ENCODE measurements around the gene CEP120. TPM values are rescaled to one million over a fixed set of nuclear protein-coding genes. Genes with fewer than 3 reads are reported as not detected.

CEP120 gene
- total RNA-seq (2012; rRNA removed) (16.4 and 46.1 TPM in 2 replicates), polyA plus RNA-seq (2012; rRNA removed) (6.0 and 6.7 TPM in 2 replicates), Bru-seq, nascent RNA (percentile 68 among the genes with signal in this experiment), BruChase-seq, experiment 1, labeled RNA remaining after a 6-hour chase (percentile 59 among the genes with signal in this experiment), BruChase-seq, experiment 2, labeled RNA remaining after a 2-hour chase (percentile 69 among the genes with signal in this experiment)
- 2.3 and 2.6 TPM in 2 replicates for polyA plus RNA-seq (2012; cell fraction: cytosol; rRNA removed)
- 3.8 and 13.6 TPM in 2 replicates for polyA plus RNA-seq (2012; cell fraction: nucleus; rRNA removed; ENCODE audit: low replicate concordance)
- long read RNA-seq, full-length matches to known transcripts = 27 of 42 reads
- long read RNA-seq, partial matches to known transcripts = 7 of 42 reads
- long read RNA-seq, other reads (novel, unspliced or antisense) = 8 of 42 reads

DNA sequence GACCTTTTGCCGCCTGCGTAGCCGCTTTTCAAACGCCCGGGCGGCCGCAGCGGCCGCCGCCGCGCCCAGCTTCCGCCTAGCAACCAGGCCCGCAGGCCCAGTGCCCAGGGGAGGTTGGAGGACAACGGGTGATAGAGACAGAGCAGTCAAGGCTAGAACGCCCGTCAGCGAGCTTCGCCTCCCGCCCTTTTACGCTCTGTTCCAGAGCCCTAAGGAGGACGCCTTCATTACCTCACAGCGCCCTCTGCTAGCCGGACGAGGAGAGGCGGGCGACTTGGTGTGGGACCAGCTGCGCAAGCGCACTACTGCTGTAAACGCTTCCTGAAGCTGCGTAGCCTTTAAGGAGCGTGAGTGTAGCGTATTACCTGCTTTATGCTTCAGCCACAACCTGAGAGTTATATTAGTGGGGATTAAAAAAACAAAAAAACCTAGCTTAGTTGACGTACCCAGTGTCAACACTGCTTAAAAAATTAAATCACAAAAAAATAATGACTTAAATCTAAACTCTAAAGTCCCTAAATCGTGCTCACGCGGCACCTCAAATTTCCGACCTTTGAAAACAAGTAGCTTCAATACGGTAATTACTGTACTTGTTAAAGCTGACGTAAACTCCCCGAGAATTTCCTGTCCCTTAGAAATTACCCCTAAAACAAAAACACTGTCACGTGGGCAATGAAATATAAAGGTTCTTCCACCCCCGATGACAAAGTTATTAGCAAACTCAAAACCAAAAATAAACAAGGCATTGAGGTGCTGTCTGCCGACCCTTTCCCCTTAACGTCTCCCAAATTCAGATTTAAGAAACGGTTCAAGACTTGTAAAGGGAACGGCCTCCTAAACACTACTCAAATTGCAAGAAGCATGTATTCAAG, at the start of gene CEP120:
Gene CEP120, minus strand, starts transcription at position 126 of the 872 bp plus-strand sequence. CDS start 405 bp downstream, outside the sequence.
- H2BK20ac ChIP-seq (ENCODE audit: low read depth, low read length) = peak within 1 kb of the TSS; percentile 14
- peak within 1 kb of the TSS; percentile 75 for H3K23ac ChIP-seq (ENCODE audit: low read depth, low read length)
- H3K56ac ChIP-seq (ENCODE audit: extremely low read depth, insufficient read depth, low read length) = peak within 1 kb of the TSS; percentile 47
- in situ Hi-C loops (cut with MboI; ENCODE audit: low sequenced_read_pairs) = no loop called here
- peak within 1 kb of the TSS; percentile 58 to 78 for H4K8ac ChIP-seq (ENCODE audit: low read depth in 2 of 2, low read length in 2 of 2)
- peak within 1 kb of the TSS; percentile 82; the same call in 1 of the 2 replicates for H3K18ac ChIP-seq (ENCODE audit: low read depth, low read length)
- H3K4me3 ChIP-seq (ENCODE audit: insufficient read depth, low read depth, low read length) = peak within 1 kb of the TSS; percentile 87
- ATAC-seq (ENCODE audit: low read depth) (peak; percentile 99), DNase-seq (peak; percentile 99)
- peak within 1 kb of the TSS; percentile 66 for H2AK9ac ChIP-seq (replicated peaks; ENCODE audit: low read depth, low read length, poor library complexity)
- H3K9ac ChIP-seq (ENCODE audit: low read depth, low read length) = peak within 1 kb of the TSS; percentile 63
- POLR2A ChIA-PET (ENCODE audit: unreplicated experiment) = interaction anchor here (0.5 to 0.6 kb wide), 3 partner anchors 13 to 578 kb away, joined by 3 to 5 read pairs (median 3); partner anchors contain the start of gene SNX24
- CTCF ChIA-PET = interaction anchor here (0.6 to 1.9 kb wide), 13 partner anchors 9 to 504 kb away, joined by 3 to 13 read pairs (median 4); partner anchors contain the start of gene CSNK1G3
- H3K4ac ChIP-seq (ENCODE audit: low read depth, low read length) = peak within 1 kb of the TSS; percentile 65
- H3K14ac ChIP-seq (replicated peaks; ENCODE audit: low read depth, low read length) = peak within 1 kb of the TSS; percentile 64
- H4K20me1 ChIP-seq (ENCODE audit: insufficient read depth, low read length) = no peaks in the 10 kb centered on the region
- no peaks in the 10 kb centered on the region; the same call in 1 of the 2 replicates for H3K4me1 ChIP-seq (ENCODE audit: control insufficient read depth, insufficient read depth, low read length)
- dilution Hi-C loops (cut with HindIII; ENCODE audit: low sequenced_read_pairs, unreplicated experiment) = no loop called here
- peak within 1 kb of the TSS; percentile 98 for H3K4me2 ChIP-seq (ENCODE audit: low read depth, low read length)
- no peaks in the 10 kb centered on the region for H3K9me1 ChIP-seq (ENCODE audit: insufficient read depth, low read length)
- H3K79me1 ChIP-seq (ENCODE audit: low read depth in 1 of 2, low read length in 2 of 2) = peaks cover 18 to 30% of the 10 kb centered on the region in 2 experiments
- H4K5ac ChIP-seq (ENCODE audit: low read depth, low read length) = peak within 1 kb of the TSS; percentile 80
- no peak within 1 kb of the TSS for H2AK5ac ChIP-seq (ENCODE audit: low read depth, low read length)
- WGBS, 2 experiments (ENCODE audit: extremely low coverage in 2 of 2, insufficient read length in 1 of 2) = 0% methylated on average over 1 of the region's 47 CpGs; no CpG with 5 or more reads in 1 of the 2 experiments
- H3K27me3 ChIP-seq (ENCODE audit: control insufficient read depth, insufficient read depth, low read length) = no peaks in the 10 kb centered on the region
- peak within 1 kb of the TSS; percentile 9 for H2BK120ac ChIP-seq (ENCODE audit: low read depth, low read length)
- peak within 1 kb of the TSS; percentile 61 for H2BK5ac ChIP-seq (ENCODE audit: low read depth, low read length, poor library complexity, severe bottlenecking)
- no TSS peak for BruUV-seq (replicated peaks)
- H2AFZ ChIP-seq (replicated peaks; ENCODE audit: low read length, poor library complexity) = peak within 1 kb of the TSS; percentile 92
- H3K27ac ChIP-seq (ENCODE audit: insufficient read depth, low read length) = peak within 1 kb of the TSS; percentile 68
- peak within 1 kb of the TSS; percentile 25; the same call in 1 of the 3 replicates for H2BK15ac ChIP-seq (ENCODE audit: low read depth, low read length)
- no peaks in the 10 kb centered on the region for H3K9me3 ChIP-seq (ENCODE audit: control insufficient read depth, insufficient read depth, low read length)
- intact Hi-C loops (cut with micrococcal nuclease) = loop anchor here (1.0 to 2.0 kb wide), 3 partner anchors 89 to 907 kb away; partner anchors contain the start of gene CSNK1G3
- peak within 1 kb of the TSS; percentile 37 for H4K91ac ChIP-seq (ENCODE audit: insufficient read depth, low read depth, low read length)
- no peaks in the 10 kb centered on the region; the same call in 1 of the 2 replicates for H3K36me3 ChIP-seq (ENCODE audit: control insufficient read depth, insufficient read depth, low read length)
- TF ChIP-seq BHLHE40 (IDR thresholded peaks at IDR 0.05; ENCODE audit: low read depth, low read length) (no peak; the same call in 1 of the 2 replicates), MAFK (IDR thresholded peaks at IDR 0.05; ENCODE audit: low read depth, low read length) (no peak), MAZ (IDR thresholded peaks at IDR 0.05; ENCODE audit: borderline replicate concordance, low read depth, low read length) (peak; percentile 83; the same call in 1 of the 2 replicates), POLR2A (IDR thresholded peaks at IDR 0.05; ENCODE audit: low read depth, low read length) (peak; percentile 65; the same call in 1 of the 2 replicates), RCOR1 (IDR thresholded peaks at IDR 0.05; ENCODE audit: insufficient replicate concordance, low read length) (peak; percentile 43), RFX5 (IDR thresholded peaks at IDR 0.05; ENCODE audit: low read depth, low read length) (peak; percentile 94), MXI1 (IDR thresholded peaks at IDR 0.05; ENCODE audit: borderline replicate concordance, low read depth, low read length) (peak; percentile 62; the same call in 1 of the 2 replicates)
- TF ChIP-seq, protein P1, sequence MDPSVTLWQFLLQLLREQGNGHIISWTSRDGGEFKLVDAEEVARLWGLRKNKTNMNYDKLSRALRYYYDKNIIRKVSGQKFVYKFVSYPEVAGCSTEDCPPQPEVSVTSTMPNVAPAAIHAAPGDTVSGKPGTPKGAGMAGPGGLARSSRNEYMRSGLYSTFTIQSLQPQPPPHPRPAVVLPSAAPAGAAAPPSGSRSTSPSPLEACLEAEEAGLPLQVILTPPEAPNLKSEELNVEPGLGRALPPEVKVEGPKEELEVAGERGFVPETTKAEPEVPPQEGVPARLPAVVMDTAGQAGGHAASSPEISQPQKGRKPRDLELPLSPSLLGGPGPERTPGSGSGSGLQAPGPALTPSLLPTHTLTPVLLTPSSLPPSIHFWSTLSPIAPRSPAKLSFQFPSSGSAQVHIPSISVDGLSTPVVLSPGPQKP (IDR thresholded peaks at IDR 0.05; ENCODE audit: borderline replicate concordance, low read depth, low read length) = no peak
- TF ChIP-seq, protein P2, sequence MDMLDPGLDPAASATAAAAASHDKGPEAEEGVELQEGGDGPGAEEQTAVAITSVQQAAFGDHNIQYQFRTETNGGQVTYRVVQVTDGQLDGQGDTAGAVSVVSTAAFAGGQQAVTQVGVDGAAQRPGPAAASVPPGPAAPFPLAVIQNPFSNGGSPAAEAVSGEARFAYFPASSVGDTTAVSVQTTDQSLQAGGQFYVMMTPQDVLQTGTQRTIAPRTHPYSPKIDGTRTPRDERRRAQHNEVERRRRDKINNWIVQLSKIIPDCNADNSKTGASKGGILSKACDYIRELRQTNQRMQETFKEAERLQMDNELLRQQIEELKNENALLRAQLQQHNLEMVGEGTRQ (IDR thresholded peaks at IDR 0.05; ENCODE audit: low read depth, low read length) = peak; percentile 86
- TF ChIP-seq, protein P3, sequence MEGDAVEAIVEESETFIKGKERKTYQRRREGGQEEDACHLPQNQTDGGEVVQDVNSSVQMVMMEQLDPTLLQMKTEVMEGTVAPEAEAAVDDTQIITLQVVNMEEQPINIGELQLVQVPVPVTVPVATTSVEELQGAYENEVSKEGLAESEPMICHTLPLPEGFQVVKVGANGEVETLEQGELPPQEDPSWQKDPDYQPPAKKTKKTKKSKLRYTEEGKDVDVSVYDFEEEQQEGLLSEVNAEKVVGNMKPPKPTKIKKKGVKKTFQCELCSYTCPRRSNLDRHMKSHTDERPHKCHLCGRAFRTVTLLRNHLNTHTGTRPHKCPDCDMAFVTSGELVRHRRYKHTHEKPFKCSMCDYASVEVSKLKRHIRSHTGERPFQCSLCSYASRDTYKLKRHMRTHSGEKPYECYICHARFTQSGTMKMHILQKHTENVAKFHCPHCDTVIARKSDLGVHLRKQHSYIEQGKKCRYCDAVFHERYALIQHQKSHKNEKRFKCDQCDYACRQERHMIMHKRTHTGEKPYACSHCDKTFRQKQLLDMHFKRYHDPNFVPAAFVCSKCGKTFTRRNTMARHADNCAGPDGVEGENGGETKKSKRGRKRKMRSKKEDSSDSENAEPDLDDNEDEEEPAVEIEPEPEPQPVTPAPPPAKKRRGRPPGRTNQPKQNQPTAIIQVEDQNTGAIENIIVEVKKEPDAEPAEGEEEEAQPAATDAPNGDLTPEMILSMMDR (conservative IDR thresholded peaks at IDR 0.05; ENCODE audit: low read depth, low read length) = peak; percentile 94

Data from IMR-90 (cell line).